ENCODE data around the gene THADA. TPM values are rescaled to one million over a fixed set of nuclear protein-coding genes. Genes with fewer than 3 reads are reported as not detected.

Gene THADA
- total and polyA plus RNA-seq, 10 donors: 14.2 to 51.3 (median 40.0) TPM

GRCh38 chr2:43475137-43475846 is 120.5 kb downstream of the THADA start:
- H3K27me3 ChIP-seq (replicated peaks in 1 of 7): no peaks in the 10 kb centered on the region
- DNase-seq: no peak
- WGBS, 5 donors: 93 to 97% (median 95%) methylated on average over 10 of the region's 10 CpGs
- H3K9me3 ChIP-seq: no peaks in the 10 kb centered on the region
- H3K27ac ChIP-seq: no peak overlapping the region
- H3K4me3 ChIP-seq: no peak overlapping the region
- no peak for TF ChIP-seq POLR2AphosphoS5 (IDR thresholded peaks at IDR 0.05)
- no peak for TF ChIP-seq POLR2A (IDR thresholded peaks at IDR 0.05)
- TF ChIP-seq CTCF (IDR thresholded peaks at IDR 0.05 in 8 of 11, conservative IDR thresholded peaks at IDR 0.05 in 3 of 11): no peak
- no peaks in the 10 kb centered on the region for H3K4me1 ChIP-seq
- peaks cover 0 to 39% (median 0%) of the 10 kb centered on the region in 6 donors for H3K36me3 ChIP-seq
- intact Hi-C loops (cut with DNase I; ENCODE audit: low total_unique reads): no loop called here

- Histone ChIP-seq H3K27me3 (replicated peaks in 1 of 7) (no peaks in the 10 kb centered on the region), H3K9me3 (no peaks in the 10 kb centered on the region), H3K27ac (peak overlapping the region in 3 of 8 donors; percentile 11 to 22 (median 22)), H3K4me1 (peaks cover 0 to under 1% (median 0%) of the 10 kb centered on the region in 6 donors), H3K4me3 (no peak overlapping the region), H3K36me3 (peaks cover 0 to 35% (median 0%) of the 10 kb centered on the region in 6 donors)
- intact Hi-C loops (cut with DNase I; ENCODE audit: low total_unique reads): no loop called here
- no peak for DNase-seq
- no peak for TF ChIP-seq POLR2AphosphoS5 (IDR thresholded peaks at IDR 0.05)
- TF ChIP-seq POLR2A (IDR thresholded peaks at IDR 0.05): no peak
- TF ChIP-seq CTCF (IDR thresholded peaks at IDR 0.05 in 8 of 11, conservative IDR thresholded peaks at IDR 0.05 in 3 of 11): no peak
- WGBS, 5 donors: 50 to 67% (median 55%) methylated on average over 5 of the region's 5 CpGs
Observed at GRCh38 chr2:43474273-43474672, 121.6 kb downstream of the THADA start.

- Histone ChIP-seq H3K27ac (peak overlapping the region in 1 of 8 donors; percentile 22), H3K9me3 (no peaks in the 10 kb centered on the region), H3K27me3 (replicated peaks in 1 of 7) (no peaks in the 10 kb centered on the region), H3K36me3 (peaks cover 0 to 35% (median 0%) of the 10 kb centered on the region in 6 donors), H3K4me1 (peaks cover 0 to 4% (median 0%) of the 10 kb centered on the region in 6 donors), H3K4me3 (no peak overlapping the region)
- TF ChIP-seq POLR2A (IDR thresholded peaks at IDR 0.05): no peak
- TF ChIP-seq CTCF (IDR thresholded peaks at IDR 0.05 in 8 of 11, conservative IDR thresholded peaks at IDR 0.05 in 3 of 11): no peak
- TF ChIP-seq POLR2AphosphoS5 (IDR thresholded peaks at IDR 0.05): no peak
- DNase-seq: no peak
- intact Hi-C loops (cut with DNase I; ENCODE audit: low total_unique reads): no loop called here
- 86 to 97% (median 92%) methylated on average over 8 of the region's 8 CpGs for WGBS, 5 donors
Observed at GRCh38 chr2:43473767-43474166, 122.1 kb downstream of the THADA start.

GRCh38 chr2:43472527-43473194 is 123.2 kb downstream of the THADA start:
- intact Hi-C loops (cut with DNase I; ENCODE audit: low total_unique reads): no loop called here
- 92 to 97% (median 95%) methylated on average over 3 of the region's 3 CpGs for WGBS, 5 donors
- Histone ChIP-seq H3K27me3 (replicated peaks in 1 of 7) (no peaks in the 10 kb centered on the region), H3K9me3 (no peaks in the 10 kb centered on the region), H3K4me3 (no peak overlapping the region), H3K36me3 (peaks cover 0 to 35% (median 0%) of the 10 kb centered on the region in 6 donors), H3K4me1 (peaks cover 0 to 5% (median 0%) of the 10 kb centered on the region in 6 donors), H3K27ac (no peak overlapping the region)
- no peak for DNase-seq
- TF ChIP-seq CTCF (IDR thresholded peaks at IDR 0.05 in 8 of 11, conservative IDR thresholded peaks at IDR 0.05 in 3 of 11) (no peak), POLR2A (IDR thresholded peaks at IDR 0.05) (no peak), POLR2AphosphoS5 (IDR thresholded peaks at IDR 0.05) (no peak)
